SK-N-SH treated with all-trans-retinoic acid at 6 μM for 48 hours (cell line): ENCODE data around the gene COL8A2.

Experiments
- CSDC2 ChIP-seq: fragments of 250-450 bp; sonication (Bioruptor Pico); IDR thresholded peaks from 2 replicates; pipeline ENCODE4 v1.5.0; 2020; ENCODE audit warnings: mild to moderate bottlenecking, moderate library complexity
- OSR1 ChIP-seq: fragments of 250-450 bp; sonication (Bioruptor Pico); IDR thresholded peaks from 2 replicates; pipeline ENCODE4 v1.8.0; 2022; ENCODE audit warnings: moderate library complexity, mild to moderate bottlenecking, inconsistent platforms
- PATZ1 ChIP-seq: fragments of 250-450 bp; sonication (Bioruptor Pico); IDR thresholded peaks from 2 replicates; pipeline ENCODE4 v1.8.0; 2020; ENCODE audit warnings: mild to moderate bottlenecking, moderate library complexity, borderline replicate concordance
- POU6F1 ChIP-seq: fragments of 250-450 bp; sonication (Bioruptor Pico); IDR thresholded peaks from 2 replicates; pipeline ENCODE4 v1.8.0; 2021; ENCODE audit warnings: low read depth, mild to moderate bottlenecking, moderate library complexity, borderline replicate concordance
- RARB ChIP-seq: fragments of 250-450 bp; sonication (Bioruptor Pico); IDR thresholded peaks from 2 replicates; pipeline ENCODE4 v1.8.0; 2021; ENCODE audit warnings: mild to moderate bottlenecking, moderate library complexity
- SNAI2 ChIP-seq: fragments of 250-450 bp; sonication (Bioruptor Pico); IDR thresholded peaks from 2 replicates; pipeline ENCODE4 v1.5.0; 2020; ENCODE audit warnings: mild to moderate bottlenecking, moderate library complexity
- ZFP3 ChIP-seq: fragments of 250-450 bp; sonication (Bioruptor Pico); IDR thresholded peaks from 2 replicates; pipeline ENCODE4 v1.5.0; 2020; ENCODE audit warnings: mild to moderate bottlenecking, moderate library complexity
- ZNF565 ChIP-seq: fragments of 450-650 bp; formaldehyde crosslinking; conservative IDR thresholded peaks from 2 replicates; pipeline ENCODE4 v1.5.0; 2020; ENCODE audit warnings: low read depth, mild to moderate bottlenecking, moderate library complexity

- no peak for TF ChIP-seq ZNF565 (CRISPR knock-in tag)
- no peak for TF ChIP-seq SNAI2 (CRISPR knock-in tag)
- TF ChIP-seq POU6F1 (CRISPR knock-in tag), result no peak
- TF ChIP-seq OSR1 (CRISPR knock-in tag), result no peak
- no peak for TF ChIP-seq CSDC2
- TF ChIP-seq ZFP3 (CRISPR knock-in tag), result peak; percentile 72; the same call in 1 of the 2 replicates
- TF ChIP-seq RARB (CRISPR knock-in tag), result no peak
- TF ChIP-seq PATZ1, result no peak
Measured at GRCh38 chr1:36164361-36164760, 39.3 kb upstream of the COL8A2 start.
